AG20443 (cell line): ENCODE data around the gene NDST3.
A peak's percentile ranks its signal among the peaks of the same experiment; 100 is the strongest.
"Not testable (repeated sequence)": the region's sequence is repeated elsewhere in the genome, so short reads cannot be mapped to it uniquely, and the experiment has no call there.

Source experiments
- DNase-seq: peaks from one replicate; pipeline ENCODE4 v3.0.0; 2012; ENCODE audit warnings: low spot score, mixed read lengths

The NDST3 gene

GRCh38 chr4:118177126-118177525 lies 142.8 kb downstream of the NDST3 start:
- no peak for DNase-seq

GRCh38 chr4:118180776-118181175 lies 146.5 kb downstream of the NDST3 start:
- DNase-seq = no peak

GRCh38 chr4:118190903-118191302 lies 156.6 kb downstream of the NDST3 start:
- DNase-seq = no peak

GRCh38 chr4:118193421-118193820 lies 159.1 kb downstream of the NDST3 start:
- DNase-seq = no peak

GRCh38 chr4:118206627-118207026 lies 172.3 kb downstream of the NDST3 start:
- DNase-seq = peak; percentile 10

GRCh38 chr4:118213101-118213500 lies 178.8 kb downstream of the NDST3 start:
- no peak for DNase-seq

GRCh38 chr4:118215826-118216225 lies 181.5 kb downstream of the NDST3 start:
- DNase-seq = no peak

- DNase-seq = no peak
Measured at GRCh38 chr4:118221227-118221800, 187.0 kb downstream of the NDST3 start.

GRCh38 chr4:118224243-118224829 lies 190.1 kb downstream of the NDST3 start:
- peak; percentile 38 for DNase-seq

GRCh38 chr4:118225511-118225910 lies 191.2 kb downstream of the NDST3 start:
- DNase-seq = no peak

GRCh38 chr4:118226311-118227010 lies 192.2 kb downstream of the NDST3 start:
- no peak for DNase-seq

- DNase-seq = no peak
Measured at GRCh38 chr4:118235566-118236120, 201.4 kb downstream of the NDST3 start.

- no peak for DNase-seq
Measured at GRCh38 chr4:118237531-118237930, 203.2 kb downstream of the NDST3 start.

GRCh38 chr4:118249890-118250289 lies 215.6 kb downstream of the NDST3 start:
- DNase-seq = no peak

- no peak for DNase-seq
Measured at GRCh38 chr4:118254368-118254767, 220.1 kb downstream of the NDST3 start.

- DNase-seq = no peak
Measured at GRCh38 chr4:118259111-118259510, 224.8 kb downstream of the NDST3 start.

GRCh38 chr4:118260309-118260708 lies 226.0 kb downstream of the NDST3 start:
- no peak for DNase-seq

- no peak for DNase-seq
Measured at GRCh38 chr4:118264096-118264495, 229.8 kb downstream of the NDST3 start.

- DNase-seq = peak; percentile 12
Measured at GRCh38 chr4:118265312-118266144, 231.2 kb downstream of the NDST3 start.

GRCh38 chr4:118266145-118266496 lies 231.8 kb downstream of the NDST3 start:
- not testable (repeated sequence) for DNase-seq

- no peak for DNase-seq
Measured at GRCh38 chr4:118268780-118269179, 234.5 kb downstream of the NDST3 start.

GRCh38 chr4:118270492-118270891 lies 236.2 kb downstream of the NDST3 start:
- DNase-seq = peak; percentile 27
